Measurements from ENCODE around the gene DMKN.

DMKN gene

GRCh38 chr19:35513628-35514281 lies at the start of gene DMKN:
TSS of gene DMKN (minus strand) at chr19:35513649. CDS start at chr19:35513475, 174 bp downstream.
- no peak for DNase-seq

DNA sequence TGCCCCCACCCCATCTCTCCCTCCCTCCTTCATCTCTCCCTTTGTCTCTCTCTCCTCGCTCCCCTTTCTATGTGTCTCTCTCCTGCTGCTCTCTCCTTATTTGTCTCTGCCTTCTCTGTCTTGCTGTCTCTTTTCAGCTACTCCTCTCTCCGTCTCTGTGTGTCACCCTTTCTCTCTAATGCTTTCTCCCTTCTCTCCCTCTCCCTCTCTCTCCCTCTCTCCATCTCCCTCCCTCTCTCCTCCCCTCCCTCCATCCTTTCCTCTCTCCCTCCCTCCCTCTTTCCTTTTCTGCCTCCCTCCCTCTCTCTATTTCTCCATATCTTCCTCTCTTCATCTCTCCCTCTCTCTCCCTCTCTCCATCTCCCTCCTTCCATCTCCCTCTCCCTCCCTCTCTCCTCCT lies 49.3 kb upstream of the DMKN start:
- no peak for DNase-seq

DNA sequence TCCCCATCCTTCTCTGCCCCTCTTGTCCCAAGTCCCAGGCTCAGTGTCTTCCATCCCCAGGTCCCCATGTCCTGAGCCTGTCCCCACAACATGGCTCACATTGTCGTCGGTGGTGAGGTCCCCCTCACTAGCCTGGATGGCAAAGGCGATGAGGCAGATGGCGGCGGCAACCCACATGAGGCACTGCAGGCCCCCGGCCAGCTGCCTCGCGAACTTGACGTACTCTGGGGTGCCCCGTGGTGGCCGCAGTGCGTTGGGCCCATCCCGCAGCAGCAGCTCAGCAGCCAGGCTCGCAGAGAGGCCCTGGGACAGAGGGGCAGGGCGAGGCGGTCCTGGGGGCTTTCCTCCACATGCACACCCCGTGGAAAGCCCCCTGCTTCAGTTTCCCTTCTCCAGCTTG lies 48.9 kb upstream of the DMKN start:
- DNase-seq, result no peak

- no peak for DNase-seq
Measured at GRCh38 chr19:35561436-35561835, 48.0 kb upstream of the DMKN start.

- no peak for DNase-seq
Measured at GRCh38 chr19:35560677-35561076, 47.2 kb upstream of the DMKN start.

DNA sequence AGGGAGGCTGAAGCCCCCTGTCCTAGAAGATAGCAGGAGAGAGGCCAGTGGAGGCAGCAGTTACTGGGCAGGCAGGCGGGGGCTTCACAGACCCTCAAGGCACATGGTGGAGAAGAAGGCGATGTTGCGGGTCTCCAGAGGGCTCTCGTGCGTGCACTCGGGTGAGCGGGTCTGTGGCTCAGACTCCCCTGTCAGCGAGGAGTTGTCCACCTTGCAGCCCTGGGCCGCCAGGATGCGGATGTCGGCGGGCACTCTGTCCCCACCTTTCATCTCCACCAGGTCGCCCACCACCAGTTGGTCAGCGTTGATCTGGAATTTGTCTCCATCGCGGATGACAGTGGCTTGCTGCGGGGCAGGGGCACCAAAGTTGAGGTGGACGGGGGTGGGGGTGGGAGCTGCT lies 46.8 kb upstream of the DMKN start:
- DNase-seq, result no peak

DNA sequence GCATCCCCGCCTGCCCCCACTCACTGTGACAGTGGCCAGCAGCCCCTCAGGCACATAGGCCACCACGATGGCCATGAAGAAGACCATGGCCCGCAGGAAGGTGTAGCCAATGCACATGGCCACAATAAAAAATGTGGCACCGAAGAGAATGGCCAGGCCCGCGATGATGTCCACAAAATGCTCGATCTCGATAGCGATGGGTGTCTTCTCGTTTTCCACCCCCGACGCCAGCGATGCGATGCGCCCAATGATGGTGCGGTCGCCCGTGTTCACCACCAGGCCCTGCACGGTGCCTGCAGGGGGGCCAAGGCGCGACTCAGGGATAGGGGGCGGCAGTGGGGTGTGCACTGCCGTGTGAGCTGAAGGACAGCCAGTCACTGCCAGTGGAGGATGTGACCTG lies 46.3 kb upstream of the DMKN start:
- no peak for DNase-seq

GRCh38 chr19:35559281-35559659 lies 45.8 kb upstream of the DMKN start:
- DNase-seq, result no peak

DNA sequence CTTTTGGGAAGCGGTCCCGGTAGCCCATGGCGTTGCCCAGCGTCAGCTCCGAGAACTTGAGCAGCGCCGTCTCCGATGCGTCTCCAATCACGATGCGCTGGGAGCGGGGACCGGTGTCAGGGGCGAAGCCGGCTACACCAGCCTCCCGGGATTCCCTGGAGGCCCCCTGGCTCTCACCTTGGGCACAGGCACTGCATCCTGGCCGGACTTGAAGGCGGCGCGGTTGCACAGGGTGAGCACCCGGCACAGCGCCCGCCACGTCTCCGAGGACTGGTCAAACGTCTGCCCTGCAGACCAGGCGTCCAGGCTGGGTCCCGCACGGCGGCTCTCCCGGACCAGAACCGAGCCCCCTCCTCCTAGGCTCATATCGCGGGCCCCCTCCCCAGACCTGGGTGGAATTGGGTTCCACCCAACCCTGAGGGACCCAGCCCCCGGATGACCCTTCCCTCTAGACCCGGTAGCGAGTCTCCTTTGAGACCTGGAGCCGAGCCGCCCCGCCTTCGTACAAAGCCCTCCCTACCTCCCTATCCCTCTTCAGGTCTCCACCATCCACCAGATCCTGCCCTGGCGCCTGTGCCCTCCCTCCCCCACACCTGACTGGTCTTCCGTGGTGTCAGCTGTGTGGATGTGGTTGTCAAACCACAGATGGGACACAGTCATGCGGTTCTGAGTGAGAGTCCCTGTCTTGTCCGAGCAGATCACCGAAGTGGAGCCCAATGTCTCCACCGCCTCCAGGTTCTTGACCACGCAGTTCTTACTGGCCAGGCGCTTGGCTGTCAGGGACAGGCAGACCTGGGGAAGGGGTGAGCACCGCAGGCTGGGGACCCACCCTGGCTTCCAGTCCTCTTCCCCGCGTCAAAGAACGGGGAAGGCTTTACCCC lies 45.2 kb upstream of the DMKN start:
- DNase-seq, result peak in 1 of 2 experiments; percentile 56

- DNase-seq, result peak; percentile 93
Measured at GRCh38 chr19:35557539-35558399, 44.3 kb upstream of the DMKN start.

DNA sequence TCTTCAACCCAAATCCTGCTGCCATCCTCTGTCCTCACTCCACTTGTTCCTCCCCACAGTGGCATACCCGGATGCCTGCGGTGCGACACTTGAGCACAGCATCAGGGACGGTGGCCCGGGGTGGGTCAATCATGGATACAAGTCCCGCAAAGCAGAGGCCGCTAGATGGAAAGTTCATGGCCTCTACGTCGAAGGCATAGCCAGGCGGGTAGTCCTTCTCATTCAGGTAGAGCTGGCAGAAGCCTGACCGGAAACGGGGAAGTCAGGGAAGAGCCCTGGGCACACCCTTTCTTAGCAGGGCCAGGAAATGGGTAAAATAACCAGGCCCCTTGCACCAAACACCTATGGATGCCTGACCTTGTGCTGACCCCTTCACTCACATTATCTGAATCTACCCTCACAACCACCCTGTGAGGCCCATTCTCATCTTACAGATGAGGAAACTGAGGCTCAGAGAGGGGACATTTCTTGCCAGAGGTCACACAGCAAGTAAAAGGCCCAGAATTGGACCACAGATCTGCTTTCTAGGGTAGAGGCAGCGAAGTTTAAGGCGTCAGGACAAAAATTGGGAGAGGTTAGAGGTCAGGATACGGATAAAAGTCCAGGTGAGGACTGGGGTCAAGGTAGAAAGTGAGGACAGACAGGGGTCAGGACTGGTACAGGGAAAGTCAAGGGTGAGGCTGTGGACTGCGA lies 43.5 kb upstream of the DMKN start:
- no peak for DNase-seq

GRCh38 chr19:35556025-35556590 lies 42.7 kb upstream of the DMKN start:
- DNase-seq, result no peak

- no peak for DNase-seq
Measured at GRCh38 chr19:35555301-35556005, 42.0 kb upstream of the DMKN start.

GRCh38 chr19:35554076-35554475 lies 40.6 kb upstream of the DMKN start:
- no peak for DNase-seq

DNA sequence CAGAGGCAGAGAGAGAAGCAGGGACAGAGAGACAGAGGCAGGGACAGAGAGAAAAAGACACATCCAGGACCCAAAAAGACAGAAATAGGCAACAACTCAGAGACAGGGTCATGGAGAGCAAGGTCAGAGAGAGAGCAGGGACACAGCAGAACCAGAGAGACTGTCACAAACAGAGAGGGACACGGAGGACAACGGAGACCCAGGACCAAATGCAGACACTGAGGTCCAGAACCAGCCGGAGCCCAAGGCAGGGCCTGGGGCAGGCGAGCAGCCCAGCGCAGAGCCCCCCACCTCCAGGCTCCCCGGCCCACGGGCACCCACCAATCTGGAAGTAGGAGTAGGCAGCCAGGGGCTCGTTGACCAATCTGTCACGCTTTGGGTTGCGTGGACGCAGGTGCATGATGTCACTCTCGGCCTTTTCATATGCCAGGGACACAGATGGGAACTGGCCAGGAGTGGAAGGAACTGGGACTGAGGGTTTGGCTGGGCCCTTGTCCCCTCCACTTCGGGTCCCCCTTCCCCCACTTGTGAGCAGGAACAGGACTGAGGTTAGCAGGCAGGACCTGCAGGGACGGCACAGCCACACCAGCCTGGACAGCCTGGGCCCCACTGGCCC lies 40.0 kb upstream of the DMKN start:
- DNase-seq, result no peak

DNA sequence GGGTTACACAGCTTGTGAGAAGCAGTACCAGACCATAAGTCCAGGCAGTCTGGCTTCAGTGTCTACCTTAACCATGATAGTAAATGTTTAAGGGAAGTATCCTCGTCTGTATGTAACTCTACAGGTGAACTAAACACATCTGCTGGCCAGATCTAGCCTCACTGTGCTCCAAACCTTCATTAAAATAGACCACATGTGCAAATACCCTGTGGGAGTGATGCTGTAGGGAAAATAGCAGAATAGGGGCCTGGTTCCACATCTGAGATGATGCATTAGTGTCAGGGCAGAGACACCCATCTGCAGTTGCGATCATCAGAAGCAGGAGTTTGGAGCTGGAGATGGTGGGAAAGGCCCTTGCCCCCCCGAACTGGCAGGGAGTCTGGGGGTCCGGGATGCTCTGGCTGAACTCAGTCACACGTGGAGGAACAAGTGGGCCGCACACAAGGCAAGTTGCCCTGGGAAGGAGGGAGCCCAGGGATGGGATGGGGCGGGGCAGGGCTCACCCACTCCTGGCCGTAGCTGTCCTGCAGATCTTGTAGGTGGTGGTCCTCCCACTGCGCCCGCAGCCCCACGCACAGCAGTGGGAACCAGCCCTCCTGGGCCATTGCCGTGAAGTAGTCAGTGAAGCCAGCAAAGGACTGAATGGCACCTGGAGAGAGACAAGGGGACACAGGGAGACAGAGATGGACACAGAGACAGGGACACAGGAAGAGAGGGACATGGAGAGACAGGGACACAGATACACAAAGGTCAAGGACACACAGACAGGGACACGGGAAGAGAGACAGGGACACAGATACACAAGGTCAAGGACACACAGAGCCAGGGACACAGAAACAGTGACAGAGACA lies 39.3 kb upstream of the DMKN start:
- DNase-seq, result no peak

GRCh38 chr19:35551091-35551810 lies 37.8 kb upstream of the DMKN start:
- no peak for DNase-seq

- no peak for DNase-seq
Measured at GRCh38 chr19:35549879-35550523, 36.6 kb upstream of the DMKN start.

DNA sequence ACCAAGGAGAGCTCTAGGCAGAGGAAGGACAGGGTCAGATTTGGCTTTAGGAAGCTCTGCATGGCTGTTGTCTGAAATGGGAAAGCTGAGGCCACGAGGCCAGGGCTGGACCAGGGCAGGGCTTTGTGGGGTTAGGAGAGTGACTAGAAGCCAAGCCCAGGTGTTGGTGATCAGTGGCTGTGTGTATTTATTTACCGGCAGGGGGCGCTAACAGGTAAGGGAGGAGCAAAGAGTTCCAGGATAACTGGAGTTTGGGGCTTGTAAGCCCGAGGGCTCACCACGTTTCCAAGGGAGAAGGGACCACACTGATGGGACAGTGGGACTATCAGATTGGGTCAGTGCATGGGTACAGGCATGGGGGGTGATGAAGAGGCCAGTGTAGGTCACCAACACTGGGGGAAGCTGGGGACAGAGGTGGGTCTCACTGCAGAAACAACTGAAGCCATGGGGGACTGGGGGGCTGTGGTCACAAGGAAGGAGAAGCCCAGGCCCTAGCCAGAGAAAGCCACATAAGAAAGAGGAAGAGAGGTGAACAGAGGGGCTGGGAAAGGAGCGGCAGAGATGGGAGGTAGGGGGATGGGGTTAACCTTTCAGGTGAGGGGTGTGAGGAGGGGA lies 35.8 kb upstream of the DMKN start:
- DNase-seq, result peak; percentile 59 to 67
